GM12801 (cell line): ENCODE results near the gene C1orf185.

Experiments
- CTCF ChIP-seq: IDR thresholded peaks from one replicate; pipeline ENCODE4 v1.5.1; 2011; ENCODE audit warnings: control low read depth; ENCODE audit not compliant: insufficient read length; ENCODE audit errors: extremely low read depth

Gene C1orf185

GRCh38 chr1:51139474-51139873 lies 37.4 kb downstream of the C1orf185 start:
- TF ChIP-seq CTCF, result no peak

GRCh38 chr1:51147394-51147793 lies 45.4 kb downstream of the C1orf185 start:
- no peak for TF ChIP-seq CTCF

GRCh38 chr1:51154776-51155175 lies 52.7 kb downstream of the C1orf185 start:
- no peak for TF ChIP-seq CTCF

GRCh38 chr1:51156752-51157151 lies 54.7 kb downstream of the C1orf185 start:
- no peak for TF ChIP-seq CTCF

- TF ChIP-seq CTCF, result no peak
These were observed 55.4 kb downstream of the C1orf185 start for GRCh38 chr1:51157395-51157794.

- no peak for TF ChIP-seq CTCF
These were observed 56.2 kb downstream of the C1orf185 start for GRCh38 chr1:51158263-51158662.

GRCh38 chr1:51165540-51165939 lies 63.5 kb downstream of the C1orf185 start:
- TF ChIP-seq CTCF, result no peak
